CD14-positive monocyte (primary cell): ENCODE measurements around the gene CYB561D2. TPM values are rescaled to one million over a fixed set of nuclear protein-coding genes. Genes with fewer than 3 reads are reported as not detected.
A peak's percentile ranks its signal among the peaks of the same experiment; 100 is the strongest.

ENCODE experiments used
- DNase-seq, 3 donors: peaks; one replicate each; pipeline ENCODE4 v3.0.0-alpha.2; 2011 to 2022
- H2AFZ ChIP-seq: 2 replicates; pipeline ENCODE4 v1.6.0; 2012; ENCODE audit warnings: mild to moderate bottlenecking, low read depth, low read length, inconsistent platforms; ENCODE audit not compliant: insufficient read depth, poor library complexity, severe bottlenecking
- H3K27ac ChIP-seq, 2 donors: 1 replicate in 1 of 2; 2 replicates in 1 of 2; pipeline ENCODE4 v1.5.1; 2012 to 2013; ENCODE audit warnings: low read length in 2 of 2, control low read depth in 1 of 2, inconsistent platforms in 1 of 2, low read depth in 1 of 2, mild to moderate bottlenecking in 1 of 2
- H3K27me3 ChIP-seq, 2 donors: one replicate each; pipeline versions ENCODE4 v1.6.0 to v1.6.1; 2011 to 2013; ENCODE audit warnings: low read length in 2 of 2; ENCODE audit not compliant: control insufficient read depth in 2 of 2, insufficient read depth in 2 of 2
- H3K36me3 ChIP-seq, 2 donors: replicated peaks in 1 of 2; 1 replicate in 1 of 2; 2 replicates in 1 of 2; pipeline versions ENCODE4 v1.5.1 to v1.6.1; 2012 to 2013; ENCODE audit warnings: low read length in 2 of 2, control low read depth in 1 of 2, inconsistent platforms in 1 of 2, mild to moderate bottlenecking in 1 of 2; ENCODE audit not compliant: insufficient read depth in 2 of 2, control insufficient read depth in 1 of 2
- H3K4me1 ChIP-seq, 2 donors: 1 replicate in 1 of 2; 2 replicates in 1 of 2; pipeline versions ENCODE4 v1.5.1 to v1.6.1; 2012 to 2013; ENCODE audit warnings: low read length in 2 of 2, control low read depth in 1 of 2, inconsistent platforms in 1 of 2, mild to moderate bottlenecking in 1 of 2, moderate library complexity in 1 of 2; ENCODE audit not compliant: insufficient read depth in 2 of 2, control insufficient read depth in 1 of 2
- H3K4me2 ChIP-seq: replicated peaks from 2 replicates; pipeline ENCODE3; 2012; ENCODE audit warnings: low read length, moderate library complexity, mild to moderate bottlenecking; ENCODE audit not compliant: poor library complexity, severe bottlenecking; ENCODE audit errors: extremely low read depth
- H3K4me3 ChIP-seq, 3 experiments: fragments of 200-600 bp in 1 of 3; sonication (generic) in 1 of 3; replicated peaks in 1 of 3; 1 replicate in 2 of 3; 2 replicates in 1 of 3; pipeline ENCODE4 v1.5.1; 2011 to 2013; ENCODE audit warnings: low read length in 3 of 3, mild to moderate bottlenecking in 3 of 3, control low read depth in 2 of 3, low read depth in 2 of 3, inconsistent platforms in 1 of 3, moderate library complexity in 1 of 3
- H3K79me2 ChIP-seq: 2 replicates; pipeline ENCODE4 v1.6.0; 2012; ENCODE audit warnings: mild to moderate bottlenecking, control low read depth, inconsistent platforms, low read length, moderate library complexity; ENCODE audit not compliant: insufficient read depth
- H3K9ac ChIP-seq: 2 replicates; pipeline ENCODE4 v1.6.0; 2017; ENCODE audit warnings: low read length, mild to moderate bottlenecking; ENCODE audit not compliant: insufficient read depth, poor library complexity, severe bottlenecking
- H3K9me3 ChIP-seq, 2 donors: replicated peaks in 1 of 2; 1 replicate in 1 of 2; 2 replicates in 1 of 2; pipeline versions ENCODE4 v1.5.1 to v1.6.1; 2012 to 2013; ENCODE audit warnings: low read length in 2 of 2, control low read depth in 1 of 2; ENCODE audit not compliant: control insufficient read depth in 1 of 2, insufficient read depth in 1 of 2
- H4K20me1 ChIP-seq: 2 replicates; pipeline ENCODE4 v1.6.0; 2012; ENCODE audit warnings: mild to moderate bottlenecking, low read length, control low read depth, moderate library complexity; ENCODE audit not compliant: insufficient read depth
- H3K27ac Mint-ChIP-seq, 7 donors: one replicate each; pipeline ENCODE4 v1.8.0; 2020; ENCODE audit warnings: mild to moderate bottlenecking in 7 of 7, mixed read lengths in 7 of 7, moderate library complexity in 6 of 7, inconsistent platforms in 2 of 7
- H3K27me3 Mint-ChIP-seq, 3 donors: one replicate each; pipeline ENCODE4 v1.8.0; 2021 to 2022; ENCODE audit warnings: low read depth in 3 of 3, mild to moderate bottlenecking in 3 of 3, mixed read lengths in 3 of 3, moderate library complexity in 3 of 3, inconsistent platforms in 1 of 3
- H3K36me3 Mint-ChIP-seq, 2 donors: one replicate each; pipeline ENCODE4 v1.8.0; 2020; ENCODE audit warnings: mixed read lengths in 2 of 2, inconsistent platforms in 1 of 2, mild to moderate bottlenecking in 1 of 2
- H3K4me1 Mint-ChIP-seq: one replicate; pipeline ENCODE4 v1.8.0; 2020; ENCODE audit warnings: mild to moderate bottlenecking, mixed read lengths
- H3K4me3 Mint-ChIP-seq, 2 donors: one replicate each; pipeline ENCODE4 v1.8.0; 2020; ENCODE audit warnings: mild to moderate bottlenecking in 2 of 2, mixed read lengths in 2 of 2, moderate library complexity in 1 of 2
- H3K9me3 Mint-ChIP-seq, 7 donors: one replicate each; pipeline ENCODE4 v1.8.0; 2020 to 2022; ENCODE audit warnings: mixed read lengths in 7 of 7, mild to moderate bottlenecking in 6 of 7, moderate library complexity in 6 of 7, inconsistent platforms in 2 of 7
- CTCF ChIP-seq: fragments of 200-600 bp; IDR thresholded peaks from one replicate; pipeline ENCODE4 v1.8.0; 2022; ENCODE audit warnings: antibody characterized with exemption, mild to moderate bottlenecking
- WGBS: methylation state at CpG from one replicate; pipeline ENCODE4 v1.1.5; 2013; ENCODE audit warnings: missing lambda C conversion rate; ENCODE audit not compliant: insufficient coverage; 5-methylcytosine and 5-hydroxymethylcytosine counted together
- intact Hi-C, 2 donors: fragments of 100-400 bp; cut with micrococcal nuclease; formaldehyde crosslinking; loops; one replicate each; pipeline versions ENCODE4 v1.15.0 to v1.15.1; 2023
- polyA plus RNA-seq, 3 donors: library from polyadenylated mRNA; depleted of rRNA in 1 of 3; unstranded in 2 of 3; stranded (reverse) in 1 of 3; fragments of 300-500 nt in 2 of 3; fragments of >200 nt in 1 of 3; fragmentation: Illumina TruSeq in 2 of 3; gene quantifications; 1 replicate in 2 of 3; 2 replicates in 1 of 3; pipeline ENCODE4 v1.2.3, GENCODE V29; 2012 to 2021

The CYB561D2 gene
- polyA plus RNA-seq, 3 donors = 78.9 to 94.0 (median 82.5) TPM

GRCh38 chr3:50374363-50375257 lies 23.9 kb downstream of the CYB561D2 start:
- Histone ChIP-seq H3K27me3 (no peaks in the 10 kb centered on the region), H2AFZ (no peak overlapping the region), H3K9ac (no peak overlapping the region), H3K4me2 (no peak overlapping the region), H3K4me1 (no peaks in the 10 kb centered on the region), H3K4me3 (no peak overlapping the region), H4K20me1 (no peaks in the 10 kb centered on the region), H3K36me3 (no peaks in the 10 kb centered on the region), H3K27ac (no peak overlapping the region), H3K9me3 (no peaks in the 10 kb centered on the region), H3K79me2 (no peaks in the 10 kb centered on the region)
- no peak overlapping the region for H3K4me3 Mint-ChIP-seq
- WGBS = 76% methylated on average over 14 of the region's 22 CpGs
- no peak for TF ChIP-seq CTCF
- H3K9me3 Mint-ChIP-seq = no peaks in the 10 kb centered on the region
- peaks cover 5 to 6% (median 5%) of the 10 kb centered on the region in 3 donors for H3K27me3 Mint-ChIP-seq
- H3K27ac Mint-ChIP-seq = no peak overlapping the region
- no peak for DNase-seq
- H3K36me3 Mint-ChIP-seq = no peaks in the 10 kb centered on the region
- intact Hi-C loops = no loop called here
- H3K4me1 Mint-ChIP-seq = no peaks in the 10 kb centered on the region

GRCh38 chr3:50375258-50375931 lies 24.7 kb downstream of the CYB561D2 start:
- Histone ChIP-seq H3K79me2 (no peaks in the 10 kb centered on the region), H3K4me1 (no peaks in the 10 kb centered on the region), H3K36me3 (no peaks in the 10 kb centered on the region), H3K4me2 (no peak overlapping the region), H3K9me3 (no peaks in the 10 kb centered on the region), H3K27ac (no peak overlapping the region), H4K20me1 (no peaks in the 10 kb centered on the region), H3K4me3 (no peak overlapping the region), H3K9ac (no peak overlapping the region), H2AFZ (no peak overlapping the region), H3K27me3 (no peaks in the 10 kb centered on the region)
- peak; percentile 20 for TF ChIP-seq CTCF
- no peaks in the 10 kb centered on the region for H3K4me1 Mint-ChIP-seq
- WGBS = 81% methylated on average over 5 of the region's 7 CpGs
- H3K4me3 Mint-ChIP-seq = no peak overlapping the region
- peaks cover 3 to 5% (median 4%) of the 10 kb centered on the region in 3 donors for H3K27me3 Mint-ChIP-seq
- DNase-seq = no peak
- no peak overlapping the region for H3K27ac Mint-ChIP-seq
- no peaks in the 10 kb centered on the region for H3K36me3 Mint-ChIP-seq
- H3K9me3 Mint-ChIP-seq = no peaks in the 10 kb centered on the region
- intact Hi-C loops = no loop called here
